ENCODE measurements around the gene SYCE3. TPM values are rescaled to one million over a fixed set of nuclear protein-coding genes. Genes with fewer than 3 reads are reported as not detected.
"Not testable (repeated sequence)": the region's sequence is repeated elsewhere in the genome, so short reads cannot be mapped to it uniquely, and the experiment has no call there.

The SYCE3 gene
- polyA plus RNA-seq, 1 donor = not detected

GRCh38 chr22:50521710-50522109 is 41.0 kb downstream of the SYCE3 start:
- no peak for DNase-seq

GRCh38 chr22:50520826-50521453 is 41.8 kb downstream of the SYCE3 start:
- DNase-seq = no peak

GRCh38 chr22:50520184-50520583 is 42.5 kb downstream of the SYCE3 start:
- not testable (repeated sequence) for DNase-seq

DNA sequence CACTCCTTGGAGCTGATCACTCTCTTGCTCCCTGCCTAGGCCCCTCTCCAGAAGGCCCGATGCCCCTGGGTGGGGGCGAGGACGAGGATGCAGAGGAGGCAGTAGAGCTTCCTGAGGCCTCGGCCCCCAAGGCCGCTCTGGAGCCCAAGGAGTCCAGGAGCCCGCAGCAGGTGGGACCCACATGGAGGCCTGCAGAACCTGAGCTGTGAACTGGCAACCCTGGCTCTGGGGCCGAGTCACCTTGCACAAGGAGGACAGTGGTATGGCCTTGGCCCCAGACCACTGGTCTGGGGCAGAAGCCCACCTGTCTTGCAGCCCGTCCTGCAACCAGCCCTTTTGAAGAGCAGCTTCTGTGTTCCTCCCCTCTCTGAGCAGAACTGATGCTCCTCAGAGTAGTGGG is 43.6 kb downstream of the SYCE3 start:
- no peak for DNase-seq

DNA sequence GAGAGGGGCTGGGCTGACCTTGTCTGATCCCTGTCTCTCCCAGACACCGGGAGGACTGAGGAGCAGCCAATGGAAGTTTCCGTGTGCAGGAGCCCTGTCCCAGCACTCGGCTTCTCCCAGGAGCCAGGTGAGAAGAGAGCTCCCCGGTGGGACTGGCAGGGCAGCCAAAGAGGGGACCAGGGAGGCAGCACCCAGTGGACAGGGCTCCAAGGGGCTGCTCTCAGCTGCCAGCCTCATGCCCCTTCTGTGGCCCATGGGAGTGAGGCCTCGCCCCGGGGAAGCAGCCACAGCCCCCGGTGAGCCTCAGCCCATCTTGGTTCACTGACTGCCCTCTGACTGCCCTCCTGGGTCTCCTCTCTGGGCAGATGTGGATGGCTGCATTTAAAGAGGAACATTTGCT is 44.1 kb downstream of the SYCE3 start:
- no peak for DNase-seq

DNA sequence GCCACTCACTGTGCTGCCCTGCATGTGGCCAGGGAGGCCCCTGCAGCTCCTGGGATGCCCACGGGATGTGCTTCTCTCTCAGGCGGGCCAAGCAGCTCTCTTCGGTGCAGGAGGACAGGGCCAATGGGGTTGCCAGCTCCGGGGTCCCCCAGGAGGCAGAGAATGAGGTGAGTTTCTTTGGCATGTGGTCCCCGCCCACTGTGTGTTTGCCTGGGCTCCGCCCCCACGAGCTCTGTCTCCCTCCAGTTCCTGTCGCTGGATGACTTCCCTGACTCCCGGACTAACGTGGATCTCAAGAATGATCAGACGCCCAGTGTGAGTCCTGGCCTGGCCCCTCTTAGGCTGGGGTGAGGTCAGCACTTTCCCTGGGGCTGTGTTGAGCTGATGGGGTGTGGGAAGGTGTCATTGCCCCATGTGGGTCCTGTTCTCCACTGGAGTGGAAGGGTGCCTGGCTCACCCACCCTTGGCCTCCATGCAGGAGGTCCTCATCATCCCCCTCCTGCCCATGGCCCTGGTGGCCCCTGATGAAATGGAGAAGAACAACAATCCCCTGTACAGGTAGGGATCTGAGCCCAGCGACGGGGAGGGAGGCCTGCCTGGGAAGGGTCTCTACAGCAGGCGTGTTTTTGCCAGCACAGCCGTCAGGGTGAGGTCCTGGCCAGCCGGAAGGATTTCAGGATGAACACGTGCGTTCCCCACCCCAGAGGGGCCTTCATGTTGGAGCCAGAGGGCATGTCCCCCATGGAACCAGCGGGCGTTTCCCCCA is 45.0 kb downstream of the SYCE3 start:
- DNase-seq = no peak

GRCh38 chr22:50516891-50517290 is 45.8 kb downstream of the SYCE3 start:
- DNase-seq = no peak

DNA sequence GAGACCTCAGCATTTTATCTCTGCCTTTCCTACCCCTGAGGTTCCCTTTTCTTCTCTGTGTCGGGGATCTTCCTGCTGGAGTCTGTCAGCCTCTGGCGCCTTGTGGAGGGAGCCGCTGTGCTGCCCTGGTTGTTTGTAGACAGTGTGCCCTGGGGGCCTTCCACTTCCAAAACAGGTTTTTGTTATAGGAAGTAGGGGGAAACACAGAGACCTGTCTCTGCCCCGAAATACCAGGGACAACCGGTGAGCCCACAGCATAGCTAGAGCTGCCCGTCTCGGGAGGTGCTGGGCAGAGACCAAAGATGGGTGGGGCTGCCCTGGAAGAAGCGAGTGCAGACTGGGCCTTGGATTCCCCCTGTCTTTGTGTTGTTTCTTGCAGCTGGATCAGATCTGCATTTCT is 46.7 kb downstream of the SYCE3 start:
- DNase-seq = no peak

DNA sequence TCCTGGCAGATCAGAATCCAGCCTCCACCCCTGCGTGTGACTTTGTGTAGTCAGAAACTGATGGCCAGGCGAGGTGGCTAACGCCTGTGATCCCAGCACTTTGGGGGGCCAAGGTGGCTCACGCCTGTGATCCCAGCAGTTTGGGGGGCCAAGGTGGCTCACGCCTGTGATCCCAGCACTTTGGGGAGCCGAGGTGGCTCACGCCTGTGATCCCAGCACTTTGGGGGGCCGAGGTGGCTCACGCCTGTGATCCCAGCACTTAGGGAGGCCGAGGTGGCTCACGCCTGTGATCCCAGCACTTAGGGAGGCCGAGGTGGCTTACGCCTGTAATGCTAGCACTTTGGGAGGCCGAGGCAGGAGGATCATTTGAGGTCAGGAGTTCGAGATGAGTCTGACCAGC is 49.5 kb downstream of the SYCE3 start:
- DNase-seq = no peak

DNA sequence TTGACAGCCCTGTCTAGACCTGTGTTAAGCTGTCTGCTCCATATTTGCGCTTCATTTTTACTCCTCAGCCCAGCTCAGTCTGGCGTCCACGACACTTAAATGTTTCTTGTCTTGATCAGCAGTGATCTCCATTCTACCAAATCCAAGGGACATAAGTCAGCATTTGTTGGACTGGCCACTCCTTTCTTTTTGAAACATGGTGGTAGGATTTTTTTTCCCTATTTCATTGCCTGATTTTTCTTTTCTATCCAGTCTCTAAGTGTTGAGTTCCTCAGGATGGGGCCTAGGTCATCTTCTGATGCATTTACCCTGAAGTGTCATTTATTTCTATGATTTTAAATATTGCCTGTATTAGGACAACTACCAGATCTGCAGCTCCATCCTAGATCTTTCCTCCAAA is 53.8 kb downstream of the SYCE3 start:
- no peak for DNase-seq

- DNase-seq = peak; percentile 97
These were observed 54.5 kb downstream of the SYCE3 start, which contains the start of gene NCAPH2 for GRCh38 chr22:50507991-50508884. Gene NCAPH2, plus strand, starts transcription at chr22:50508224. Its CDS starts 114 bp downstream, at chr22:50508338.

GRCh38 chr22:50507421-50507990 is 55.2 kb downstream of the SYCE3 start, which contains the start of gene LMF2:
Gene LMF2, minus strand, starts transcription at chr22:50507702. Its CDS starts 27 bp downstream, at chr22:50507675.
- DNase-seq = no peak

GRCh38 chr22:50506611-50507420 is 55.9 kb downstream of the SYCE3 start:
- DNase-seq = no peak

GRCh38 chr22:50505776-50506610 is 56.7 kb downstream of the SYCE3 start:
- DNase-seq = no peak

- DNase-seq = no peak
These were observed 57.4 kb downstream of the SYCE3 start for GRCh38 chr22:50505276-50505775.

DNA sequence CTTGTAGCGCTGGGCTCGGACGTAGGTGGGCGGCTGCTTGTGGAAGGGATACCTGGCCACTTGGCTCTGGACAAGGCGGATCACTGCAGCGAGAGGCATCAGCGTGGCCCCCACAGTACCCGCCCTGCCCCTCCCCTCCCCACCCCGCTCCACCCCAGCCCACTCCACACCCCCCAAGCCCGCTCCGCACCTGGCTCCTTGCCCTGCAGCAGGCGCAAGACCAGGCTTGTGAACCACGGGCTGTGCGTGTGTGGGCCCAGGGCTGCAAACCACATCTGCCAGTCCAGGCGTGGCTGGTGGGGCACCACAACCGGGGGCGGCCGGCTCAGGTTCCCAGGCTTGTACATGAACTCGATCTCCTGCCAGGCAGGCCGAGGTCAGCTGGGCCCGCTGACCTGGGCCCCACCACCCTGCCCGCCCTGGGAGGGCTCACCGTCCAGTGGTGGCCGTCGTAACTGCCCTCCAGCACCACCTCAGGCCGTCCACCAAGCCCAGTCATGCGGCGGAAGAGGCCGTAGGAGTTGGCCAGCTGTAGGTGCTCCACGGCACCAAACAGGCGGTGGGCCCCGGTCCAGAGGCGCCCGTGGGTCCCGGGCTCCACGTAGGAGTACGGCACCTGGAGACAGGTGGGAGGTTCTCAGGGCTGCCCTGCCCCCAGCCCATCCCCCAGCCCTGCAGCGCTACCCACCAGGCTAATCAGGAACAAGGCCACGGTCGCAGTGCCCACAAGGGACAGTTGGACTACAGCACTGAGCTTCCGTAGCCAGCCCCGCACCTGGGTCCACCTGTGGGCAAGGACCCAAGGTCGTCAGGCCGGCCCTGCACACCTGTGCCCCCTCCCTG is 58.1 kb downstream of the SYCE3 start:
- DNase-seq = no peak

GRCh38 chr22:50503475-50504145 is 59.1 kb downstream of the SYCE3 start:
- DNase-seq = no peak

GRCh38 chr22:50502628-50503474 is 59.9 kb downstream of the SYCE3 start:
- no peak for DNase-seq

Data from left kidney (tissue), 2 donors.